ENCODE results near the gene SPTBN1. TPM values are rescaled to one million over a fixed set of nuclear protein-coding genes. Genes with fewer than 3 reads are reported as not detected.

SPTBN1 gene
- total and polyA plus RNA-seq, 9 of the 15 experiments (the other 6 are each of a cell fraction or from before 2014, with no cell fraction given): 8.9 to 66.8 (median 31.4) TPM

GRCh38 chr2:54479424-54479823, 23.3 kb downstream of the SPTBN1 start:
- WGBS (ENCODE audit: insufficient coverage, low coverage, missing lambda C conversion rate): 6% methylated on average over 2 of the region's 2 CpGs
- H3K4me3 ChIP-seq: no peak overlapping the region
- TF ChIP-seq ZNF311 (CRISPR knock-in tag; IDR thresholded peaks at IDR 0.05) (no peak), TRIM25 (IDR thresholded peaks at IDR 0.05; ENCODE audit: borderline replicate concordance) (no peak), ZNF224 (CRISPR knock-in tag; IDR thresholded peaks at IDR 0.05) (no peak), ZNF696 (CRISPR knock-in tag; conservative IDR thresholded peaks at IDR 0.05) (no peak), WHSC1 (IDR thresholded peaks at IDR 0.05; ENCODE audit: low read length) (no peak), ARID1B (IDR thresholded peaks at IDR 0.05) (peak; percentile 51), CEBPG (CRISPR knock-in tag; IDR thresholded peaks at IDR 0.05) (no peak), CEBPG (tag; conservative IDR thresholded peaks at IDR 0.05 in 1 of 2, IDR thresholded peaks at IDR 0.05 in 1 of 2) (peak; percentile 26 to 93; a peak in 2 of 4 replicates), HNRNPL (IDR thresholded peaks at IDR 0.05; ENCODE audit: low read depth, low read length) (no peak), ZBTB26 (CRISPR knock-in tag; IDR thresholded peaks at IDR 0.05) (no peak), EP300 (IDR thresholded peaks at IDR 0.05; ENCODE audit: low read length) (peak; percentile 32; the same call in 1 of the 2 replicates), RBM25 (IDR thresholded peaks at IDR 0.05; ENCODE audit: low read depth, low read length, severe bottlenecking) (no peak), PHTF2 (CRISPR knock-in tag; IDR thresholded peaks at IDR 0.05) (no peak), MECOM (CRISPR knock-in tag; IDR thresholded peaks at IDR 0.05) (no peak), MCM3 (IDR thresholded peaks at IDR 0.05) (no peak), ATF4 (CRISPR knock-in tag; IDR thresholded peaks at IDR 0.05) (no peak), ZNF316 (IDR thresholded peaks at IDR 0.05) (no peak), FOSL1 (tag; conservative IDR thresholded peaks at IDR 0.05) (peak; percentile 86), SRSF3 (IDR thresholded peaks at IDR 0.05; ENCODE audit: insufficient read depth, low read length) (no peak), ATF6 (CRISPR knock-in tag; IDR thresholded peaks at IDR 0.05) (no peak)

More at GRCh38 chr2:54479424-54479823, 23.3 kb downstream of the SPTBN1 start:
- H3K9me1 ChIP-seq (ENCODE audit: control insufficient read depth, insufficient read depth, low read length): no peaks in the 10 kb centered on the region
- no peaks in the 10 kb centered on the region for H3K79me2 ChIP-seq (ENCODE audit: control insufficient read depth, insufficient read depth, low read length)
- H3K4me2 ChIP-seq (ENCODE audit: insufficient read depth, low read length): no peak overlapping the region
- H3K9ac ChIP-seq (ENCODE audit: insufficient read depth in 1 of 2, low read depth in 2 of 2, low read length in 2 of 2): no peak overlapping the region
- CTCF ChIA-PET (ENCODE audit: low intra/inter-chr PET ratio): no interaction called here
- POLR2A ChIA-PET: no interaction called here
- BruUV-seq (replicated peaks): no TSS peak
- no peaks in the 10 kb centered on the region for H3K27me3 ChIP-seq (ENCODE audit: control insufficient read depth in 2 of 2, insufficient read depth in 2 of 2, low read length in 2 of 2)
- H3K4me1 ChIP-seq (replicated peaks in 1 of 2; ENCODE audit: control insufficient read depth in 2 of 2, insufficient read depth in 2 of 2, low read length in 2 of 2): peaks cover 0 to 2% of the 10 kb centered on the region in 2 experiments; a peak in 1 of 5 replicates
- H3K27ac ChIP-seq (ENCODE audit: extremely low read depth, low read depth, low read length): no peak overlapping the region
- H2AFZ ChIP-seq (ENCODE audit: low read depth, low read length): 0 out of 2 replicates have a peak overlapping the region, but pooled peaks have one; percentile 18
- in situ Hi-C loops (cut with MboI) (no loop called here), intact Hi-C loops (cut with micrococcal nuclease) (no loop called here)
- FAIRE-seq (no peak), DNase-seq (ENCODE audit: extremely low read depth in 1 of 4, low spot score in 3 of 4) (peak in 2 of 4 experiments; percentile 21 to 28), ATAC-seq (peak; percentile 56)
- H3K36me3 ChIP-seq (ENCODE audit: control insufficient read depth, insufficient read depth, low read length): no peaks in the 10 kb centered on the region
- no peaks in the 10 kb centered on the region for H4K20me1 ChIP-seq (replicated peaks; ENCODE audit: control insufficient read depth, insufficient read depth, low read length)
- no peaks in the 10 kb centered on the region for H3K9me3 ChIP-seq (replicated peaks; ENCODE audit: control insufficient read depth, insufficient read depth, low read depth, low read length)

Data from K562 (cell line).